ENCODE data around the gene PRR13. TPM values are rescaled to one million over a fixed set of nuclear protein-coding genes. Genes with fewer than 3 reads are reported as not detected.

Gene PRR13
- total and polyA plus RNA-seq, 9 of the 15 experiments (the other 6 are each of a cell fraction or from before 2014, with no cell fraction given) = 117 to 835 (median 285) TPM

- TF ChIP-seq KDM5B (IDR thresholded peaks at IDR 0.05; ENCODE audit: insufficient replicate concordance, low read depth, low read length) = peak; percentile 74
- no peak for TF ChIP-seq ILF3 (IDR thresholded peaks at IDR 0.05; ENCODE audit: borderline replicate concordance)
- 0 out of 4 replicates have a peak, but pooled peaks of 1 of the 2 experiments have one; percentile 37 for TF ChIP-seq NONO (IDR thresholded peaks at IDR 0.05; ENCODE audit: low read depth in 2 of 2, low read length in 1 of 2)
- peak; percentile 7; the same call in 1 of the 2 replicates for TF ChIP-seq MAX (CRISPR knock-in tag; IDR thresholded peaks at IDR 0.05)
- TF ChIP-seq EGR1 (conservative IDR thresholded peaks at IDR 0.05) = peak; percentile 54
- no peak for TF ChIP-seq KAT2B (IDR thresholded peaks at IDR 0.05; ENCODE audit: low read depth, low read length)
- no peak for TF ChIP-seq THAP12 (CRISPR knock-in tag; IDR thresholded peaks at IDR 0.05)
- 0 out of 2 replicates have a peak, but pooled peaks have one; percentile 59 for TF ChIP-seq ZBTB26 (CRISPR knock-in tag; IDR thresholded peaks at IDR 0.05)
- no peak for TF ChIP-seq ZNF586 (CRISPR knock-in tag; conservative IDR thresholded peaks at IDR 0.05)
- no peak for TF ChIP-seq DNMT1 (IDR thresholded peaks at IDR 0.05)
- TF ChIP-seq FOXK2 (conservative IDR thresholded peaks at IDR 0.05 in 1 of 2, IDR thresholded peaks at IDR 0.05 in 1 of 2; ENCODE audit: low read depth in 2 of 2) = peak in 1 of 2 experiments; percentile 39; a peak in 1 of 4 replicates
- TF ChIP-seq NKRF (IDR thresholded peaks at IDR 0.05; ENCODE audit: borderline replicate concordance) = no peak; the same call in 1 of the 2 replicates
- TF ChIP-seq ATF4 (CRISPR knock-in tag; IDR thresholded peaks at IDR 0.05) = no peak
- no peak for TF ChIP-seq FOXM1 (IDR thresholded peaks at IDR 0.05; ENCODE audit: low read depth)
- TF ChIP-seq FOXM1 (CRISPR knock-in tag; IDR thresholded peaks at IDR 0.05; ENCODE audit: low read depth) = no peak
- no peak for TF ChIP-seq MYBL2 (IDR thresholded peaks at IDR 0.05; ENCODE audit: low read depth)
- no peak for TF ChIP-seq MYBL2 (CRISPR knock-in tag; IDR thresholded peaks at IDR 0.05; ENCODE audit: borderline replicate concordance)
- TF ChIP-seq NRF1 (conservative IDR thresholded peaks at IDR 0.05 in 1 of 2, IDR thresholded peaks at IDR 0.05 in 1 of 2) = peak; percentile 61 to 64
- TF ChIP-seq GABPB1 (CRISPR knock-in tag; IDR thresholded peaks at IDR 0.05) = 0 out of 2 replicates have a peak, but pooled peaks have one; percentile 14
- TF ChIP-seq SMARCB1 (IDR thresholded peaks at IDR 0.05; ENCODE audit: insufficient read length, low read depth) = no peak
- peak; percentile 37; the same call in 1 of the 2 replicates for TF ChIP-seq EP400 (IDR thresholded peaks at IDR 0.05)
Measured at GRCh38 chr12:53492830-53493609, 51.5 kb downstream of the PRR13 start (continued).

Measured in K562 (cell line).